ENCODE data around the gene HRNR. TPM values are rescaled to one million over a fixed set of nuclear protein-coding genes. Genes with fewer than 3 reads are reported as not detected.

The HRNR gene
- total RNA-seq, 1 donor from 2014 or later = not detected

DNA sequence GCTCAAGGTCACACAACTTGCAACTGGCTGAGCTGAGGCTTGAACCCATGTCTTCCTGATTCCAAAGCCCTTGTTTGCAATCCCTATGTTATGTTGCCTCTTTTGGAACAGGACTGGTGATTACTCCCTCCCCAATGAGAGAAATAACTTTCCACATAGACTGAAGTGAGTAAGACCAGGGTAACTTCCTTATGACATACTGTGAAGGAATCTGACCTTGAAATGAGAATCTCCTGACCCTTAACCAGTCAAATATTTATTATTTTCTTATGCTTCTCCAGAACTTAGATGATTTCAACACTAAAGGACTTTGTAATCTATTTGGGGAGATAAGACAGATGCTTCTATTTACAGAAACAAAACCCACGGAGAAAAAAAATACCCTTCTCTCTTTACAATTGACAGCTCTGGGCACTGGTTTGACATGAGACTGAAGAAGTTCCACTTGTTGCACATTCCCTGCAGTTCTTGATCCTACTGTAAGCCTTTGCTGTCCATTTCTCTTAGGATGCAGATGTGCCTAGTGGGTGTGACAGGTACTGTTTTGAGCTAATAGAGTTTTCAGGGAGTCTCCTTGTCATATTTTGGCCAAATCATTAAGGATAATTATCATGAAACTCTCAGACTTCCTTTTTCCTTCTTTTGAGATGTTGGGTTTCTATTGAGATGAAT, 61.1 kb downstream of the HRNR start:
- no peak for DNase-seq (ENCODE audit: low spot score)
- Mint-ChIP-seq H3K27me3 (ENCODE audit: low read depth) (peaks cover 42% of the 10 kb centered on the region), H3K27ac (no peak overlapping the region), H3K4me1 (ENCODE audit: low read depth) (peaks cover 7% of the 10 kb centered on the region), H3K36me3 (ENCODE audit: low read depth) (no peaks in the 10 kb centered on the region), H3K4me3 (ENCODE audit: low read depth) (no peak overlapping the region), H3K9me3 (no peaks in the 10 kb centered on the region)
- intact Hi-C loops (cut with micrococcal nuclease) = no loop called here

Other genes starting within 250 kb of the HRNR start
- 145 and 160 TPM in 2 replicates for gene S100A10, start 230.3 kb downstream of the HRNR start, total RNA-seq
- 277 and 295 TPM in 2 replicates for gene S100A11, start 187.2 kb downstream of the HRNR start, total RNA-seq
- not detected in 2 replicates for gene TCHHL1, start 135.1 kb downstream of the HRNR start, total RNA-seq
- gene TCHH, start 108.7 kb downstream of the HRNR start, total RNA-seq = 0.02 TPM in 1 of 2 replicates, not detected in the other
- not detected in 2 replicates for gene RPTN, start 65.0 kb downstream of the HRNR start, total RNA-seq
- not detected in 2 replicates for gene FLG, start 101.0 kb upstream of the HRNR start, total RNA-seq
- not detected in 2 replicates for gene FLG2, start 135.8 kb upstream of the HRNR start, total RNA-seq
- not detected in 2 replicates for gene CRNN, start 190.1 kb upstream of the HRNR start, total RNA-seq

Data from activated T-helper 2 cell treated with anti-CD3 and anti-CD28 coated beads, Interferon-gamma antibody, Interleukin-2, Interleukin-4, amounts not matched to agents 10 μg/mL and 5 μg/mL and 100 μg/mL, durations not matched to agents 14 hours and 24 hours and 36 hours (primary cell).